Neural crest cell (in vitro differentiated cells): Measurements from ENCODE around the gene TMEM212. TPM values are rescaled to one million over a fixed set of nuclear protein-coding genes. Genes with fewer than 3 reads are reported as not detected.
A peak's percentile ranks its signal among the peaks of the same experiment; 100 is the strongest.

Experiments used
- DNase-seq: peaks from one replicate; pipeline ENCODE4 v3.0.0; 2021; ENCODE audit warnings: low read depth, mixed read lengths, low spot score
- H3K27ac Mint-ChIP-seq: one replicate; pipeline ENCODE4 v1.8.0; 2021; ENCODE audit warnings: mild to moderate bottlenecking, mixed read lengths; ENCODE audit not compliant: unreplicated experiment
- H3K27me3 Mint-ChIP-seq: 2 replicates; pipeline ENCODE4 v1.8.0; 2021; ENCODE audit warnings: low read depth, mild to moderate bottlenecking, mixed read lengths
- H3K36me3 Mint-ChIP-seq: 2 replicates; pipeline ENCODE4 v1.8.0; 2021; ENCODE audit warnings: low read depth, mild to moderate bottlenecking, mixed read lengths
- H3K4me1 Mint-ChIP-seq: 2 replicates; pipeline ENCODE4 v1.8.0; 2021; ENCODE audit warnings: mixed read lengths
- H3K4me3 Mint-ChIP-seq: one replicate; pipeline ENCODE4 v1.8.0; 2021; ENCODE audit warnings: mild to moderate bottlenecking, mixed read lengths
- H3K9me3 Mint-ChIP-seq: 2 replicates; pipeline ENCODE4 v1.8.0; 2021; ENCODE audit warnings: mixed read lengths
- CTCF ChIP-seq: fragments of 200-600 bp; sonication (generic); conservative IDR thresholded peaks from 2 replicates; pipeline ENCODE4 v1.5.0; 2021; ENCODE audit warnings: antibody characterized with exemption, mild to moderate bottlenecking
- total RNA-seq: library from RNA; stranded (reverse); gene quantifications from 2 replicates; pipeline ENCODE4 v1.2.1, GENCODE V29; 2021

TMEM212 gene
- total RNA-seq, 1 donor from 2014 or later, result not detected

DNA sequence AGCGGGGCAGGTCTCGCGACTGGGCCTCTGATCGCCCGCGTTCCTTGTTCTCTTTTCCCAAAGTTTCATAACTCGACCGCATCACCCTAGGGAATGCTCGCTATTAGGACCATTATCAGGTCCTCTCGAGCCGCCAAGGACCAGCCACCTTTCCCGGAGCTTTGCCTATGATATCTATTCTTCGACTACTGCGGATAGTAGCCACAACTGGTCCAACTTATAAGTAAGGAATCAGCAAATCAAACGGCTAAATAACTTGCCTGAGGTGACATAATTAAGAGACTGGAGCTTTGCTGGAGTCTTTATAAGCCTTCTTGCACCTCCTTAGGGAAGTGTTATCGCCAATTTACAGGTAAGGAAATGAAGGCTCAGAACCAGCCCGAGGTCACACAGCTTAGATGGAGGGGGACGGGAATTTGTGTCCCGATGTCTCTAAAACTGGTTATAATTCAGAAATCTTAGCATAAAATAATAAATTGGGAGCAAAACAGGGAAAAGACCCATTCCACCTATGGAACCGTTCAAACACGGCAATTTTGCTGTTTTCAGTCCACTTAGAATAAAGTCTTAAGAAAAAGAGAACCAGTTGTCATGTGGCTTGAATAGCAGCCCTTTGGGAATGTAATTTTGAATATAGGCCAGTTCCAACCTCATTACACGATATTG, 32.4 kb upstream of the TMEM212 start:
- Mint-ChIP-seq H3K27ac (no peak overlapping the region), H3K4me3 (peak overlapping the region; percentile 82), H3K27me3 (peaks cover 36% of the 10 kb centered on the region), H3K9me3 (no peaks in the 10 kb centered on the region), H3K36me3 (peaks cover 2% of the 10 kb centered on the region), H3K4me1 (peaks cover 14% of the 10 kb centered on the region)
- no peak for TF ChIP-seq CTCF
- no peak for DNase-seq

GRCh38 chr3:171811295-171811912, 31.7 kb upstream of the TMEM212 start:
- peaks cover 36% of the 10 kb centered on the region for H3K27me3 Mint-ChIP-seq
- H3K9me3 Mint-ChIP-seq, result no peaks in the 10 kb centered on the region
- H3K4me3 Mint-ChIP-seq, result peak overlapping the region; percentile 81
- H3K4me1 Mint-ChIP-seq, result peaks cover 14% of the 10 kb centered on the region
- no peak for TF ChIP-seq CTCF
- DNase-seq, result no peak
- H3K27ac Mint-ChIP-seq, result no peak overlapping the region
- H3K36me3 Mint-ChIP-seq, result peaks cover 2% of the 10 kb centered on the region

DNA sequence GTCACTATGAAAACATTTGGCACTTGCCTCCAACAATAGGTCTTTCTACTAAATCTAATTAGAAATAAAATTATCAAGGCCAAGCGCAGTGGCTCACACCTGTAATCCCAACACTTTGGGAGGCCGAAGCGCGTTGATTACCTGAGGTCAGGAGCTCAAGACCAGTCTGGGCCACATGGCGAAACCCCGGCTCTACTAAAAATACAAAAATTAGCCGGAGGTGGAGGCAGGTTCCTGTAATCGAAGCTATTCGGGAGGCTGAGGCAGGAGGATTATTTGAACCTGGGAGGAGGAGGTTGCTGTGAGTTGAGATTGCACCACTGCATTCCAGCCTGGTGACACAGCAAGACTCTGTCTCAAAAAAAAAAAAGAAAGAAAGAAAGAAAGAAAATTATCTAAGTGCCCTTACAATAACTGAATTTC, 31.2 kb upstream of the TMEM212 start:
- Mint-ChIP-seq H3K27ac (no peak overlapping the region), H3K4me3 (peak overlapping the region; percentile 81), H3K9me3 (no peaks in the 10 kb centered on the region), H3K36me3 (peaks cover 2% of the 10 kb centered on the region), H3K27me3 (peaks cover 36% of the 10 kb centered on the region), H3K4me1 (peaks cover 14% of the 10 kb centered on the region)
- no peak for TF ChIP-seq CTCF
- no peak for DNase-seq

GRCh38 chr3:171812811-171813210, 30.3 kb upstream of the TMEM212 start:
- Mint-ChIP-seq H3K36me3 (peaks cover 2% of the 10 kb centered on the region), H3K27ac (no peak overlapping the region), H3K27me3 (peaks cover 34% of the 10 kb centered on the region), H3K4me3 (no peak overlapping the region), H3K9me3 (no peaks in the 10 kb centered on the region), H3K4me1 (peaks cover 14% of the 10 kb centered on the region)
- no peak for DNase-seq
- TF ChIP-seq CTCF, result no peak

- no peaks in the 10 kb centered on the region for H3K9me3 Mint-ChIP-seq
- no peak overlapping the region for H3K27ac Mint-ChIP-seq
- TF ChIP-seq CTCF, result no peak
- no peak overlapping the region for H3K4me3 Mint-ChIP-seq
- no peak for DNase-seq
- H3K27me3 Mint-ChIP-seq, result peaks cover 33% of the 10 kb centered on the region
- peaks cover 2% of the 10 kb centered on the region for H3K36me3 Mint-ChIP-seq
- H3K4me1 Mint-ChIP-seq, result peaks cover 14% of the 10 kb centered on the region
These were observed 29.8 kb upstream of the TMEM212 start for GRCh38 chr3:171813278-171813896.
